Endothelial cell of umbilical vein (primary cell): ENCODE data around the gene NHLRC4. TPM values are rescaled to one million over a fixed set of nuclear protein-coding genes. Genes with fewer than 3 reads are reported as not detected.

Experiments
- BruUV-seq: library from RNA; stranded (reverse); fragments of 400-500 nt; replicated peaks from 2 replicates; lab custom pipeline; 2021; lab: Mats Ljungman, UMichigan
- CTCF ChIA-PET: fragments of 300-600, 350-600 bp; sonication (Branson Sonifier 250); formaldehyde crosslinking; loops from one replicate; lab custom pipeline; 2021; ENCODE audit warnings: antibody characterized with exemption, inconsistent platforms; lab: Charles Lee
- POLR2A ChIA-PET: fragments of 300-600, 350-600 bp; sonication (Branson Sonifier 250); formaldehyde crosslinking; loops from one replicate; lab custom pipeline; 2021; ENCODE audit warnings: antibody characterized with exemption, inconsistent platforms; lab: Charles Lee
- DNase-seq: peaks from one replicate; pipeline ENCODE4 v3.0.0-alpha.2; 2011; ENCODE audit warnings: low read depth, low spot score
- FAIRE-seq: peaks from 2 replicates; lab custom pipeline; 2011; peaks lifted over from hg19 to GRCh38; lab: Jason Lieb, UNC
- H2AFZ ChIP-seq: 2 replicates; pipeline ENCODE4 v1.6.0; 2012; ENCODE audit warnings: low read depth, low read length, control low read depth, inconsistent platforms
- H3K27ac ChIP-seq: 2 replicates; pipeline ENCODE4 v1.5.1; 2011; ENCODE audit warnings: low read depth, mild to moderate bottlenecking, control low read depth, low read length, moderate library complexity; ENCODE audit not compliant: insufficient read depth
- H3K27me3 ChIP-seq, 2 experiments: 2 replicates each; pipeline versions ENCODE4 v1.6.0 to v1.6.1; 2011; ENCODE audit warnings: low read length in 2 of 2, mixed read lengths in 1 of 2; ENCODE audit not compliant: control insufficient read depth in 2 of 2, insufficient read depth in 2 of 2
- H3K36me3 ChIP-seq, 2 experiments: 2 replicates in 1 of 2; 3 replicates in 1 of 2; pipeline ENCODE4 v1.5.1; 2011; ENCODE audit warnings: low read length in 2 of 2, mild to moderate bottlenecking in 1 of 2, moderate library complexity in 1 of 2; ENCODE audit not compliant: control insufficient read depth in 2 of 2, insufficient read depth in 2 of 2; ENCODE audit errors: extremely low read depth in 1 of 2
- H3K4me1 ChIP-seq: 3 replicates; pipeline ENCODE4 v1.5.1; 2011; ENCODE audit warnings: mild to moderate bottlenecking, low read length; ENCODE audit not compliant: control insufficient read depth, insufficient read depth; ENCODE audit errors: extremely low read depth
- H3K4me2 ChIP-seq: 2 replicates; pipeline ENCODE4 v1.6.1; 2011; ENCODE audit warnings: low read length, control low read depth, mixed read lengths; ENCODE audit not compliant: insufficient read depth
- H3K4me3 ChIP-seq, 3 experiments: fragments of 200-600 bp in 1 of 3; sonication (generic), shearing (Covaris generic) in 1 of 3; replicated peaks in 1 of 3; 2 replicates each; pipeline ENCODE4 v1.5.1; 2011 to 2016; ENCODE audit warnings: control low read depth in 3 of 3, low read length in 3 of 3, mild to moderate bottlenecking in 2 of 3, inconsistent platforms in 1 of 3, low read depth in 1 of 3, moderate library complexity in 1 of 3; ENCODE audit not compliant: insufficient read depth in 1 of 3
- H3K79me2 ChIP-seq: 2 replicates; pipeline ENCODE4 v1.6.0; 2012; ENCODE audit warnings: low read length, inconsistent platforms; ENCODE audit not compliant: control insufficient read depth, insufficient read depth
- H3K9ac ChIP-seq: replicated peaks from 2 replicates; pipeline ENCODE3; 2011; ENCODE audit warnings: low read length, control low read depth; ENCODE audit not compliant: insufficient read depth; ENCODE audit errors: extremely low read depth
- H3K9me1 ChIP-seq: replicated peaks from 3 replicates; pipeline ENCODE4 v1.6.0; 2011; ENCODE audit warnings: mild to moderate bottlenecking, low read length; ENCODE audit not compliant: control insufficient read depth, insufficient read depth; ENCODE audit errors: extremely low read depth
- H3K9me3 ChIP-seq: replicated peaks from 2 replicates; pipeline ENCODE4 v1.5.1; 2012; ENCODE audit warnings: low read length, inconsistent platforms; ENCODE audit not compliant: control insufficient read depth, insufficient read depth
- H4K20me1 ChIP-seq: replicated peaks from 2 replicates; pipeline ENCODE3; 2011; ENCODE audit warnings: mild to moderate bottlenecking, low read length; ENCODE audit not compliant: control insufficient read depth, insufficient read depth; ENCODE audit errors: extremely low read depth
- EZH2 ChIP-seq: IDR thresholded peaks from 2 replicates; pipeline ENCODE4 v1.6.1; 2012; ENCODE audit warnings: borderline replicate concordance, low read depth, mild to moderate bottlenecking, moderate library complexity, low read length, inconsistent platforms; ENCODE audit not compliant: severe bottlenecking
- FOS ChIP-seq: IDR thresholded peaks from 2 replicates; pipeline ENCODE4 v1.6.1; 2011; ENCODE audit warnings: mild to moderate bottlenecking, low read length, moderate library complexity, borderline replicate concordance; ENCODE audit not compliant: insufficient read depth
- GATA2 ChIP-seq: IDR thresholded peaks from 2 replicates; pipeline ENCODE4 v1.7.0; 2011; ENCODE audit warnings: low read depth, mild to moderate bottlenecking, moderate library complexity, mixed read lengths, low read length; ENCODE audit not compliant: insufficient read length, insufficient read depth
- JUN ChIP-seq: IDR thresholded peaks from 2 replicates; pipeline ENCODE4 v1.6.1; 2011; ENCODE audit warnings: borderline replicate concordance, low read depth; ENCODE audit not compliant: insufficient read length, insufficient read depth
- MYC ChIP-seq: IDR thresholded peaks from one replicate; pipeline ENCODE4 v1.6.1; 2011; ENCODE audit warnings: mild to moderate bottlenecking, low read depth, low read length
- POLR2A ChIP-seq: IDR thresholded peaks from 2 replicates; pipeline ENCODE4 v1.6.1; 2012; ENCODE audit warnings: low read depth, mild to moderate bottlenecking, control low read depth, low read length
- POLR2AphosphoS5 ChIP-seq: IDR thresholded peaks from 2 replicates; pipeline ENCODE4 v1.6.1; 2012; ENCODE audit warnings: low read depth, mild to moderate bottlenecking, control low read depth, low read length, moderate library complexity; ENCODE audit not compliant: insufficient read depth
- dilution Hi-C: fragments of 300-500 bp; cut with MboI; formaldehyde crosslinking; loops from one replicate; pipeline ENCODE4 v1.15.0; 2019; ENCODE audit warnings: low sequenced_read_pairs; ENCODE audit not compliant: extremely low pct_ligation_motif_present
- intact Hi-C: fragments of 100-400 bp; cut with micrococcal nuclease; formaldehyde crosslinking; loops from one replicate; pipeline ENCODE4 v1.10.0; 2022
- polyA plus RNA-seq, 4 experiments: library from polyadenylated mRNA; depleted of rRNA in 3 of 4; stranded (reverse) in 3 of 4; unstranded in 1 of 4; fragments of >200 nt; gene quantifications; 2 replicates each; pipeline versions ENCODE4 v1.2.1 to v1.2.3, GENCODE V29; 2011 to 2012; ENCODE audit warnings: missing spikeins in 1 of 4
- total RNA-seq: library from RNA; stranded (reverse); gene quantifications from 2 replicates; pipeline ENCODE4 v1.2.3, GENCODE V29; 2021
- TF ChIP-seq, protein P1 (sequence below), 2 donors: IDR thresholded peaks; 1 replicate in 1 of 2; 2 replicates in 1 of 2; pipeline ENCODE4 v1.5.1; 2011; ENCODE audit warnings: low read length in 2 of 2, mild to moderate bottlenecking in 2 of 2, moderate library complexity in 2 of 2, control low read depth in 1 of 2, inconsistent platforms in 1 of 2, low read depth in 1 of 2; ENCODE audit not compliant: insufficient read depth in 1 of 2; ENCODE audit errors: extremely low read depth in 1 of 2
- TF ChIP-seq, protein P2 (sequence below): IDR thresholded peaks from 2 replicates; pipeline ENCODE4 v1.6.1; 2011; ENCODE audit not compliant: insufficient read depth, insufficient read length

The NHLRC4 gene
- total and polyA plus RNA-seq, 2 donors (not counting 3 experiments of a cell fraction or from before 2014, with no cell fraction given) = 0.73 to 0.94 TPM

DNA sequence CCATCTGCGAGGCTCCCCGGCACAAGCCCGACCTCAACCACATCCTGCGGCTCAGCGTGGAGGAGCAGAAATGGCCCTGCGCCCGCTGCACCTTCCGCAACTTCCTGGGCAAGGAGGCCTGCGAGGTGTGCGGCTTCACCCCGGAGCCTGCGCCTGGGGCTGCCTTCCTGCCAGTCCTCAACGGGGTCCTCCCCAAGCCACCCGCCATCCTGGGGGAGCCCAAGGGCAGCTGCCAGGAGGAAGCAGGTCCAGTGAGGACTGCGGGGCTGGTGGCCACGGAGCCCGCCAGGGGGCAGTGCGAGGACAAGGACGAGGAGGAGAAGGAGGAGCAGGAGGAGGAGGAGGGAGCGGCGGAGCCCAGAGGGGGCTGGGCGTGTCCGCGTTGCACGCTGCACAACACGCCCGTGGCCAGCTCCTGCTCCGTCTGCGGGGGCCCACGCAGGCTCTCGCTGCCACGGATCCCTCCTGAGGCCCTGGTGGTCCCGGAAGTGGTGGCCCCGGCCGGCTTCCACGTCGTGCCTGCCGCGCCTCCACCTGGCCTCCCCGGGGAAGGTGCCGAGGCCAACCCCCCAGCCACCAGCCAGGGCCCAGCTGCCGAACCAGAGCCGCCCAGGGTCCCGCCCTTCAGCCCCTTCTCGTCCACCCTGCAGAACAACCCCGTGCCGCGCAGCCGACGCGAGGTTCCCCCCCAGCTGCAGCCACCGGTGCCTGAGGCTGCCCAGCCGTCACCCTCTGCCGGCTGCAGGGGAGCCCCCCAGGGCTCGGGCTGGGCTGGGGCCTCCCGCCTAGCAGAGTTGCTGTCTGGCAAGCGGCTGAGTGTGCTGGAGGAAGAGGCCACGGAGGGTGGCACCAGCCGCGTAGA, 19.7 kb upstream of the NHLRC4 start:
- H3K4me1 ChIP-seq = no peaks in the 10 kb centered on the region
- H3K4me3 ChIP-seq = no peak overlapping the region
- TF ChIP-seq MYC (no peak), JUN (no peak)
- TF ChIP-seq, protein P1, sequence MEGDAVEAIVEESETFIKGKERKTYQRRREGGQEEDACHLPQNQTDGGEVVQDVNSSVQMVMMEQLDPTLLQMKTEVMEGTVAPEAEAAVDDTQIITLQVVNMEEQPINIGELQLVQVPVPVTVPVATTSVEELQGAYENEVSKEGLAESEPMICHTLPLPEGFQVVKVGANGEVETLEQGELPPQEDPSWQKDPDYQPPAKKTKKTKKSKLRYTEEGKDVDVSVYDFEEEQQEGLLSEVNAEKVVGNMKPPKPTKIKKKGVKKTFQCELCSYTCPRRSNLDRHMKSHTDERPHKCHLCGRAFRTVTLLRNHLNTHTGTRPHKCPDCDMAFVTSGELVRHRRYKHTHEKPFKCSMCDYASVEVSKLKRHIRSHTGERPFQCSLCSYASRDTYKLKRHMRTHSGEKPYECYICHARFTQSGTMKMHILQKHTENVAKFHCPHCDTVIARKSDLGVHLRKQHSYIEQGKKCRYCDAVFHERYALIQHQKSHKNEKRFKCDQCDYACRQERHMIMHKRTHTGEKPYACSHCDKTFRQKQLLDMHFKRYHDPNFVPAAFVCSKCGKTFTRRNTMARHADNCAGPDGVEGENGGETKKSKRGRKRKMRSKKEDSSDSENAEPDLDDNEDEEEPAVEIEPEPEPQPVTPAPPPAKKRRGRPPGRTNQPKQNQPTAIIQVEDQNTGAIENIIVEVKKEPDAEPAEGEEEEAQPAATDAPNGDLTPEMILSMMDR (IDR thresholded peaks at IDR 0.05; ENCODE audit: extremely low read depth in 1 of 2, insufficient read depth in 1 of 2, low read depth in 1 of 2, low read length in 2 of 2) = peak in 1 of 2 donors; percentile 39
- H3K27me3 ChIP-seq = no peaks in the 10 kb centered on the region
- DNase-seq (peak; percentile 21), FAIRE-seq (no peak)
- H4K20me1 ChIP-seq = no peaks in the 10 kb centered on the region
- intact Hi-C loops = no loop called here
- no peak overlapping the region for H3K9ac ChIP-seq
- H3K9me3 ChIP-seq = no peaks in the 10 kb centered on the region
- dilution Hi-C loops = no loop called here
- H3K9me1 ChIP-seq = no peaks in the 10 kb centered on the region
- H2AFZ ChIP-seq = no peak overlapping the region
- ChIA-PET CTCF (no interaction called here), POLR2A (no interaction called here)
- no peak overlapping the region for H3K27ac ChIP-seq
- peaks cover 35% of the 10 kb centered on the region for H3K79me2 ChIP-seq
- no peak overlapping the region for H3K4me2 ChIP-seq
- BruUV-seq = no TSS peak
- H3K36me3 ChIP-seq = peaks cover 0 to 13% of the 10 kb centered on the region in 2 experiments

DNA sequence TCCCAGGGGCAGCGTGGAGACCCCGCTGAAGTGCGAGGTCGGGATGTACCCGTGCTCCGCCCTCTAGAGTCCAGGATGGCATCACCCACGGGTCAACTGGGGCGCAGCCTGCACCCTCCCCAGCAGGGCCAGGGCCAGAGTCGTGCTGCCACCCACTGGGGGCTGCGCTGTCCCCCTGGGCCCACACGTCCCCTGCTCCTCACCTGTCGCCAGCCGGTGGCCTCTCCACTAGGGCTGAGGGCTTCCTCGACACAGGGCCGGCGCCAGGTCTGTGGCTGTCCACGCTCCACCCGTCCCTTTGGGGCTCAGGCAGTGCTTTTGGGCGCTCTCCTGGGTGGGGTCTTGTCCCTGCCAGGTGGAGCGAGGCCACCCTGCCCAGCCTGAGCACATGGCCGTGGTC, 18.2 kb upstream of the NHLRC4 start:
- peaks cover 0 to 14% of the 10 kb centered on the region in 2 experiments for H3K36me3 ChIP-seq
- intact Hi-C loops = no loop called here

More for the DNA sequence above, 18.2 kb upstream of the NHLRC4 start:
- TF ChIP-seq EZH2 = no peak
- TF ChIP-seq MYC = no peak
- TF ChIP-seq JUN = no peak
- TF ChIP-seq POLR2AphosphoS5 = no peak
- TF ChIP-seq GATA2 = no peak
- TF ChIP-seq, protein P1 (IDR thresholded peaks at IDR 0.05; ENCODE audit: extremely low read depth in 1 of 2, insufficient read depth in 1 of 2, low read depth in 1 of 2, low read length in 2 of 2) = no peak
- no peak for TF ChIP-seq POLR2A
- TF ChIP-seq FOS = no peak
- TF ChIP-seq, protein P2, sequence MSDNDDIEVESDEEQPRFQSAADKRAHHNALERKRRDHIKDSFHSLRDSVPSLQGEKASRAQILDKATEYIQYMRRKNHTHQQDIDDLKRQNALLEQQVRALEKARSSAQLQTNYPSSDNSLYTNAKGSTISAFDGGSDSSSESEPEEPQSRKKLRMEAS = no peak
- Histone ChIP-seq H3K4me1 (no peaks in the 10 kb centered on the region), H4K20me1 (no peaks in the 10 kb centered on the region), H3K9ac (no peak overlapping the region), H3K27me3 (no peaks in the 10 kb centered on the region), H3K79me2 (peaks cover 22% of the 10 kb centered on the region), H3K4me3 (no peak overlapping the region), H2AFZ (no peak overlapping the region), H3K9me3 (no peaks in the 10 kb centered on the region), H3K27ac (no peak overlapping the region), H3K4me2 (no peak overlapping the region), H3K9me1 (no peaks in the 10 kb centered on the region)
- no TSS peak for BruUV-seq
- CTCF ChIA-PET = no interaction called here
- dilution Hi-C loops = no loop called here
- POLR2A ChIA-PET = no interaction called here
- FAIRE-seq = no peak
- DNase-seq = no peak
